Measurements from ENCODE around the gene CTAGE9. TPM values are rescaled to one million over a fixed set of nuclear protein-coding genes. Genes with fewer than 3 reads are reported as not detected.

Gene CTAGE9
- total RNA-seq, 4 donors from 2014 or later, result not detected

- Histone ChIP-seq H3K36me3 (no peaks in the 10 kb centered on the region), H3K27me3 (no peaks in the 10 kb centered on the region), H3K27ac (no peak overlapping the region), H3K4me1 (no peaks in the 10 kb centered on the region), H3K9me3 (no peaks in the 10 kb centered on the region), H3K4me3 (no peak overlapping the region)
- DNase-seq (no peak), ATAC-seq (no peak)
- TF ChIP-seq, protein P1, sequence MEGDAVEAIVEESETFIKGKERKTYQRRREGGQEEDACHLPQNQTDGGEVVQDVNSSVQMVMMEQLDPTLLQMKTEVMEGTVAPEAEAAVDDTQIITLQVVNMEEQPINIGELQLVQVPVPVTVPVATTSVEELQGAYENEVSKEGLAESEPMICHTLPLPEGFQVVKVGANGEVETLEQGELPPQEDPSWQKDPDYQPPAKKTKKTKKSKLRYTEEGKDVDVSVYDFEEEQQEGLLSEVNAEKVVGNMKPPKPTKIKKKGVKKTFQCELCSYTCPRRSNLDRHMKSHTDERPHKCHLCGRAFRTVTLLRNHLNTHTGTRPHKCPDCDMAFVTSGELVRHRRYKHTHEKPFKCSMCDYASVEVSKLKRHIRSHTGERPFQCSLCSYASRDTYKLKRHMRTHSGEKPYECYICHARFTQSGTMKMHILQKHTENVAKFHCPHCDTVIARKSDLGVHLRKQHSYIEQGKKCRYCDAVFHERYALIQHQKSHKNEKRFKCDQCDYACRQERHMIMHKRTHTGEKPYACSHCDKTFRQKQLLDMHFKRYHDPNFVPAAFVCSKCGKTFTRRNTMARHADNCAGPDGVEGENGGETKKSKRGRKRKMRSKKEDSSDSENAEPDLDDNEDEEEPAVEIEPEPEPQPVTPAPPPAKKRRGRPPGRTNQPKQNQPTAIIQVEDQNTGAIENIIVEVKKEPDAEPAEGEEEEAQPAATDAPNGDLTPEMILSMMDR (IDR thresholded peaks at IDR 0.05 in 4 of 5, conservative IDR thresholded peaks at IDR 0.05 in 1 of 5), result no peak
- no peak for TF ChIP-seq POLR2A (IDR thresholded peaks at IDR 0.05)
- in situ Hi-C loops (cut with MboI; ENCODE audit: low sequenced_read_pairs in 4 of 4), result no loop called here
- intact Hi-C loops (cut with DNase I; ENCODE audit: low total_unique reads), result no loop called here
These were observed 37.6 kb downstream of the CTAGE9 start for GRCh38 chr6:131673184-131673583.

DNA sequence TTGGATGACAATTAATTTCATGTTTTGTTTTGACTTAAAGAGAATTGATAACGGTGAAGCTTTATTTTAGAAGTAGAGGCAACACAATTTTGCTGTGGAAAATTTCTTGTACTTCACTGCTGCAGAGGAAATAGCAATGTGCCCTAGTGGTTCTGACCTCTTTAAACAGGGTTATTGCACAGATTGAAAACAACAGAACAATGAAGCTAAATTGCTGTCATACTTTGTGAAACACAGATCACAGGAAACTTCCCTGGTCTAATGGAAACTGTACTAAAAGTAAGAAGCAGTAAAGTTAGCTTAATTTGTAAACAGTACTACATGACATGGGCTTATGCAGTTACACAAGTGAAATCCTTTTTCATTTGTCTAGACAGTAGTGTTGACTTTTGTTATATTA, 40.9 kb downstream of the CTAGE9 start:
- Histone ChIP-seq H3K4me3 (no peak overlapping the region), H3K9me3 (no peaks in the 10 kb centered on the region), H3K27me3 (no peaks in the 10 kb centered on the region), H3K36me3 (no peaks in the 10 kb centered on the region), H3K4me1 (no peaks in the 10 kb centered on the region), H3K27ac (no peak overlapping the region)
- in situ Hi-C loops (cut with MboI; ENCODE audit: low sequenced_read_pairs in 4 of 4), result no loop called here
- intact Hi-C loops (cut with DNase I; ENCODE audit: low total_unique reads), result no loop called here
- DNase-seq (no peak), ATAC-seq (no peak)
- TF ChIP-seq, protein P1 (IDR thresholded peaks at IDR 0.05 in 4 of 5, conservative IDR thresholded peaks at IDR 0.05 in 1 of 5), result no peak
- TF ChIP-seq POLR2A (IDR thresholded peaks at IDR 0.05), result no peak

- no peaks in the 10 kb centered on the region for H3K9me3 ChIP-seq
- in situ Hi-C loops (cut with MboI; ENCODE audit: low sequenced_read_pairs in 4 of 4), result no loop called here
- H3K27ac ChIP-seq, result no peak overlapping the region
- no peaks in the 10 kb centered on the region for H3K36me3 ChIP-seq
- intact Hi-C loops (cut with DNase I; ENCODE audit: low total_unique reads), result no loop called here
- ATAC-seq, result no peak
- no peaks in the 10 kb centered on the region for H3K27me3 ChIP-seq
- no peak for DNase-seq
- H3K4me1 ChIP-seq, result no peaks in the 10 kb centered on the region
- no peak for TF ChIP-seq POLR2A (IDR thresholded peaks at IDR 0.05)
- TF ChIP-seq, protein P1 (IDR thresholded peaks at IDR 0.05 in 4 of 5, conservative IDR thresholded peaks at IDR 0.05 in 1 of 5), result no peak
- no peak overlapping the region for H3K4me3 ChIP-seq
These were observed 47.1 kb downstream of the CTAGE9 start for GRCh38 chr6:131663578-131664165.

DNA sequence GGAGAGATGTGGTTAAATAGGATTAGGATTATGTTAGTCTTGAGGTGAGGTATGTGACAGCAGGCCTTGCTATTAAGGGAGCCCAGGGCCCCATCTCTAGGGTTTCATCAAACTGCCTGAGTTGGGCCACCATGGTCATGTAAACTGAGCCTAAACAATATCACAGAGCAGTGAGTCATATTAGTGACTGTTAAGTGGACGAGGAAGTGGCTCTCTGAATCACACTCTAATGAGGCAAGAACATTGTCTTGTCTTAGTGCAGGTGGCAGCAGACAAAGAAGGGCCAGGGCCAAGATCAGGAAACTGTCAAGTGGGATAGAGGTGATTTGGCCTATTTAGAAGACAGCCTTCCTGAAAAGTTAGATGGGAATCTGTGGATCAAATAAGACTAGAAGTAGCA, 50.6 kb downstream of the CTAGE9 start:
- H3K9me3 ChIP-seq, result no peaks in the 10 kb centered on the region
- H3K27ac ChIP-seq, result no peak overlapping the region
- H3K4me1 ChIP-seq, result no peaks in the 10 kb centered on the region
- H3K27me3 ChIP-seq, result no peaks in the 10 kb centered on the region
- in situ Hi-C loops (cut with MboI; ENCODE audit: low sequenced_read_pairs in 4 of 4) (no loop called here), intact Hi-C loops (cut with DNase I; ENCODE audit: low total_unique reads) (no loop called here)
- no peaks in the 10 kb centered on the region for H3K36me3 ChIP-seq
- DNase-seq, result no peak
- no peak for ATAC-seq
- H3K4me3 ChIP-seq, result no peak overlapping the region
- TF ChIP-seq, protein P1 (IDR thresholded peaks at IDR 0.05 in 4 of 5, conservative IDR thresholded peaks at IDR 0.05 in 1 of 5), result no peak
- no peak for TF ChIP-seq POLR2A (IDR thresholded peaks at IDR 0.05)

Other genes starting within 250 kb of the CTAGE9 start
- 1 to 10 TPM in 2 of 4 donors, not detected in 2; 1.9 to 2.3 TPM for gene ARG1, start 137.8 kb downstream of the CTAGE9 start, total RNA-seq
- gene MED23, start 82.8 kb downstream of the CTAGE9 start, total RNA-seq, result 10 to 100 TPM in 3 of 4 donors, 1 to 10 TPM in 1; 7.5 to 16.0 (median 12.5) TPM
- gene ENPP3, start 73.7 kb downstream of the CTAGE9 start, total RNA-seq, result under 1 TPM in 1 of 4 donors, not detected in 3; 0.07 TPM
- gene OR2A4, start 9.6 kb downstream of the CTAGE9 start, total RNA-seq, result under 1 TPM in 1 of 4 donors, not detected in 3; 0.16 TPM
- gene ENPP1, start 97.0 kb upstream of the CTAGE9 start, total RNA-seq, result 1 to 10 TPM; 3.1 to 5.0 (median 4.0) TPM
- gene CCN2, start 240.4 kb upstream of the CTAGE9 start, total RNA-seq, result 10 to 100 TPM in 3 of 4 donors, 1 to 10 TPM in 1; 5.1 to 33.6 (median 17.6) TPM

All from gastrocnemius medialis (tissue), 4 donors.